ENCODE results near the gene HES3. TPM values are rescaled to one million over a fixed set of nuclear protein-coding genes. Genes with fewer than 3 reads are reported as not detected.
"Not testable (repeated sequence)": the region's sequence is repeated elsewhere in the genome, so short reads cannot be mapped to it uniquely, and the experiment has no call there.

HES3 gene
- total RNA-seq, 2 donors from 2014 or later: not detected

- no peak for ATAC-seq
- no peaks in the 10 kb centered on the region for H3K9me3 Mint-ChIP-seq
- H3K36me3 Mint-ChIP-seq: peaks cover 4 to 5% of the 10 kb centered on the region in 2 donors
- no peak overlapping the region for H3K27ac Mint-ChIP-seq
- no peak for DNase-seq (ENCODE audit: low spot score in 2 of 2)
These were observed 32.2 kb upstream of the HES3 start for GRCh38 chr1:6211731-6212130.

GRCh38 chr1:6212193-6212959 is 31.6 kb upstream of the HES3 start:
- H3K36me3 Mint-ChIP-seq: peaks cover 4 to 5% of the 10 kb centered on the region in 2 donors
- DNase-seq (ENCODE audit: low spot score in 2 of 2): no peak
- no peak overlapping the region for H3K27ac Mint-ChIP-seq
- H3K9me3 Mint-ChIP-seq: no peaks in the 10 kb centered on the region
- ATAC-seq: no peak

DNA sequence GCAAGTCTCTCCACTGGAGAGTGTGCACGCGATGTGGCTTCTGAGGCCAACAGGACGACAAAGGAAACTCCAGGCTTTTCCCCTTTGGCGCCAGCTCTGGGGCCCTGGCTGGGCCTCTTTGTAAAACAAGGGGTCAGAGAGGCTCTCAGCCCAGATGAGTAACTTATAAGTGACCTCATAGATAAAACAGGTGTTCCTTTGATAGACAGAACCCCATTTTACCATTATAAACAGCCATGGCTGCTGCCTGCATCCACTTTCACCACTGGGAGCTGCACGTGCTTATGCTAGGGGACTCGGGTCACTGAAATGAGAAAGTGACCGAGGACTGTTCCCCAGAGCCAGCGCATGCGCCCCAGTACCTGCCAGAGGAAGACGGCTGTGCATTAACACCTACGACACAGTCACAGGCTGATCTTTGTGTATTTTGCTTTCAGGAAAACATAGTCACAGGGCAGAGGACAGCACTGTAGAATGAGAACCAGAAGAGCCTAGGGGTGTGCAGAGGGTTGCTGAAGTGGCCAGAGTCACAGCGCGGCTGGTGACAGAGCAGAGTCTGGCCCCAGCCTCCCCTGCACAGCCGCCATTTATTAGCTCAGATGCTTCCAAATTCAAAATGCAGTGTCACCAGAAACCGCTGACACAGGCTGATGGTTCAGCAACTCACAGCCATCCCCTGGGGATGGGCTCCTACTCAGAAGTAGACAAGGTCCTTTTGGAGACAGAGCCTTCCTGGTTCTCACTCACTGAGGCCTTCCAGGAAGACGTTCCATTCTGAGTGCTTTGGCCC is 25.4 kb upstream of the HES3 start:
- peaks cover 4 to 5% of the 10 kb centered on the region in 2 donors for H3K36me3 Mint-ChIP-seq
- ATAC-seq (no peak), DNase-seq (ENCODE audit: low spot score in 2 of 2) (no peak)
- no peak overlapping the region for H3K27ac Mint-ChIP-seq
- H3K9me3 Mint-ChIP-seq: no peaks in the 10 kb centered on the region

GRCh38 chr1:6219641-6220040 is 24.3 kb upstream of the HES3 start:
- peak overlapping the region in 1 of 2 donors; percentile 60 for H3K27ac Mint-ChIP-seq
- not testable (repeated sequence) for DNase-seq (ENCODE audit: low spot score in 2 of 2); ATAC-seq; H3K9me3 Mint-ChIP-seq
- H3K36me3 Mint-ChIP-seq: peaks cover 13% of the 10 kb centered on the region in 2 donors

- Mint-ChIP-seq H3K27ac (no peak overlapping the region), H3K9me3 (no peaks in the 10 kb centered on the region), H3K36me3 (peaks cover 13 to 19% of the 10 kb centered on the region in 2 donors)
- DNase-seq (ENCODE audit: low spot score in 2 of 2) (no peak), ATAC-seq (no peak)
These were observed 23.7 kb upstream of the HES3 start for GRCh38 chr1:6220236-6220635.

DNA sequence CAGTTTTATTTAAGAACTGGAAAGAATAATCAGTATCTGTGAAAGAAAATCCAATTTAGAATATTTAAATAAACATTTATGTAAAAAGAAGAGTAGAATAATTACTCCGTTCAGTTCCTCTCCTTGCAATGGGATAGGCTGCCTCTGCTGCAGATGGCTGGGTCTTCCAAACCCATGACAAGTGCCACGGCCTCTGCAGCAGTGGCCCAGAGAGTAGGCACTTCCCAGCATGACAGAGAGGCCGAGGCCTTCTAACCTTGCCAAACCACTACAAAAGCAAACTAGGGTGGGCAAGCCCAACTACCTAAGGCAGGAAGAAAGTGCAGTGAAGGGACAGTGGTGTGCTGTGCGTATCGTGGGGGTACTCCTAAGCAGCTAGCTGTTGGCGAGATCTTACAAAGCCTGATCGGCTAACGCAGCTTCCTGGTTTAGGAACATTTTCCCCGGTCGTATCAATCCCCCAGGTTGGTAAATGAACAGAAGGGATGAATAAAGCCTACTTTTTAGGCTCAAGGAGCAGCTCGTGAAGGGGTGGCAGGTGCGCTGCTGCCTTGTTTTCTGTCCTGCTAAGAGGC is 22.7 kb upstream of the HES3 start:
- Mint-ChIP-seq H3K27ac (no peak overlapping the region), H3K36me3 (peaks cover 9 to 20% of the 10 kb centered on the region in 2 donors), H3K9me3 (no peaks in the 10 kb centered on the region)
- DNase-seq (ENCODE audit: low spot score in 2 of 2) (no peak), ATAC-seq (no peak)

GRCh38 chr1:6222636-6223035 is 21.3 kb upstream of the HES3 start:
- ATAC-seq: no peak
- Mint-ChIP-seq H3K36me3 (peaks cover 9 to 20% of the 10 kb centered on the region in 2 donors), H3K9me3 (no peaks in the 10 kb centered on the region), H3K27ac (no peak overlapping the region)
- no peak for DNase-seq (ENCODE audit: low spot score in 2 of 2)

DNA sequence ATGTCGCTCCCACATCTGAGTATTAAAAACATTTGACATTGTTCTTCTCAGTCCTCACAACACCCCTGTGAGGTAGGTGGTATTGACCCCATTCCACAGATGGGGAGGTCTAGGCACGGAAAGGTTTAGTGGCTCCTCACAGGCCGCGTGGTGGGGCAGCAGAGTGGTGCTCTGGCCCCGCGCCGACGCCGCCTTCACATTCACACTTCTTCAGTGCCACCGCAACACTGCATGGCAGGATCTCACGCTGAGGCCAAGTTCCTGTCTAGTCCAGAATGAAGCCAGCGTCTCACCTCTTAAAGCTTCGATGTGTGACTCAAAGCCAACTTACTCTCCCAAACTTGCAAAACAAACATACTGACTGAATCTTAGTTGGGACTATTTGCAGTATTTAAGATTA is 20.4 kb upstream of the HES3 start:
- DNase-seq (ENCODE audit: low spot score in 2 of 2) (no peak), ATAC-seq (no peak)
- H3K9me3 Mint-ChIP-seq: no peaks in the 10 kb centered on the region
- H3K27ac Mint-ChIP-seq: peak overlapping the region in 1 of 2 donors; percentile 20
- H3K36me3 Mint-ChIP-seq: peaks cover 9 to 20% of the 10 kb centered on the region in 2 donors

- ATAC-seq (no peak), DNase-seq (ENCODE audit: low spot score in 2 of 2) (no peak)
- Mint-ChIP-seq H3K9me3 (no peaks in the 10 kb centered on the region), H3K36me3 (peaks cover 9 to 20% of the 10 kb centered on the region in 2 donors), H3K27ac (no peak overlapping the region)
These were observed 19.3 kb upstream of the HES3 start for GRCh38 chr1:6224718-6225117.

- ATAC-seq (no peak), DNase-seq (ENCODE audit: low spot score in 2 of 2) (no peak)
- no peaks in the 10 kb centered on the region for H3K9me3 Mint-ChIP-seq
- H3K36me3 Mint-ChIP-seq: peaks cover 9 to 20% of the 10 kb centered on the region in 2 donors
- H3K27ac Mint-ChIP-seq: peak overlapping the region in 1 of 2 donors; percentile 94
These were observed 18.3 kb upstream of the HES3 start for GRCh38 chr1:6225651-6226050.

- peak overlapping the region in 1 of 2 donors; percentile 31 for H3K27ac Mint-ChIP-seq
- ATAC-seq (no peak), DNase-seq (ENCODE audit: low spot score in 2 of 2) (no peak)
- peaks cover 6 to 18% of the 10 kb centered on the region in 2 donors for H3K36me3 Mint-ChIP-seq
- H3K9me3 Mint-ChIP-seq: no peaks in the 10 kb centered on the region
These were observed 10.6 kb upstream of the HES3 start for GRCh38 chr1:6233376-6233775.

DNA sequence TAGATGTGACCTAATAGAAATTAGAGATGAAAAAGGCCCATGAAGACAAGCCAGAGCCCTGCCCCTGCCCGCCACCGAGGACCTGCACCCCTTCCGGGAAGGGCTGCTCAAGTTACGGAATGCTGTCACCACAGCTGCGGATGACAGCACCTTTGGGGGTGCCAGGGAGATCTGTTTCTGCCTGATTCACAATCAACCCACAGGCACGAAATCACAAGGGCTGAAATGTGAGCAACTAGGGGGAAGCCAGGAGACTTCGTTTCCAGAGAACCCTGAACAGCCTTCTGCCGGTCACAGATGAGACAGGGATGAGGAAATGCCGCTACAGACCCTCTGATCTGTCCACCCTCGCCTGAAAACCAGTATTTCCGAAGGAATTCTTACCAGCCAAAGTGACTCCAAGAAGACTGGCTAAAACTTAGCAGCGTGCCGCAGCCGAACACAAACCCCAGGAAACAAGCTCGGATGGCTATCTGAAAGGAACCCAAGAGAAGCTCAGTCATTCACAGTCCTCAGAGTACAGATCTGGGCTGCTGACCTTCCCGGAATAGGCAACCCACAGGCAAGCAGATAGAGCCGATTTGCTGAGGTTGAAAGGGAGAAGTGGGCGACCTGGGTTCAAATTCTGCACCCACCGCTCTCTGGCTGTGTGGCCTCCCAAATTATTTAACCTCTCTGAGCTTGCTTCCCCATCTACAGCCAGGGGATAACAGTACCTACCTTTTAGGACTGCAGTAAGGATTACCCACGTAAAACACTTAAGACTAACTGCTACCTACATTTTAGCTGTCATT is 9.3 kb upstream of the HES3 start:
- H3K9me3 Mint-ChIP-seq: no peaks in the 10 kb centered on the region

DNA sequence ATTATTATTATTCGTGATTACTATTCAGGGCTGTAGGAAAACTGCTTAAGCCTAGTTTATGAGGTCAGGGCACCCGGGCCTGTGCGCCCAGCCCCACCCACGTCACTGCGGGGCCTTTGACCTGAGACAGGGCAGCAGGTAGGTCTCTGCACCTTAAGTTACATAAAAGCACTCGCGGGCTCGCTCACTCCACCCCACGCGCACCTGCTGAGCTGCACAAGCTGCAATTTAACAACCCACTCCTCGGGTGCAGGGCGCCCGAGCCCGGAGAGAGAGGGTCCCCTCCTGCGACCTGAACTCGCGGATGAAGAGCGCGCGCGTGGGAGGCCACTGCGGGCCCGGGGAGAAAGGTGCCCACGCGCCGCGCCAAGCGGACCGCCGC is 8.7 kb upstream of the HES3 start:
- DNase-seq (ENCODE audit: low spot score in 2 of 2) (peak in 1 of 2 donors; percentile 24), ATAC-seq (peak in 1 of 2 donors; percentile 19)
- H3K36me3 Mint-ChIP-seq: peaks cover 6 to 18% of the 10 kb centered on the region in 2 donors

More for the DNA sequence above, 9.3 kb upstream of the HES3 start:
- ATAC-seq: no peak
- H3K36me3 Mint-ChIP-seq: peaks cover 6 to 18% of the 10 kb centered on the region in 2 donors
- peak overlapping the region; percentile 55 to 85 for H3K27ac Mint-ChIP-seq
- DNase-seq (ENCODE audit: low spot score in 2 of 2): no peak

GRCh38 chr1:6237093-6237492 is 6.9 kb upstream of the HES3 start:
- ATAC-seq (no peak), DNase-seq (ENCODE audit: low spot score in 2 of 2) (no peak)
- Mint-ChIP-seq H3K36me3 (peaks cover 12 to 24% of the 10 kb centered on the region in 2 donors), H3K9me3 (no peaks in the 10 kb centered on the region), H3K27ac (no peak overlapping the region)

More for the DNA sequence above, 8.7 kb upstream of the HES3 start:
- Mint-ChIP-seq H3K9me3 (no peaks in the 10 kb centered on the region), H3K27ac (peak overlapping the region; percentile 55 to 85)

DNA sequence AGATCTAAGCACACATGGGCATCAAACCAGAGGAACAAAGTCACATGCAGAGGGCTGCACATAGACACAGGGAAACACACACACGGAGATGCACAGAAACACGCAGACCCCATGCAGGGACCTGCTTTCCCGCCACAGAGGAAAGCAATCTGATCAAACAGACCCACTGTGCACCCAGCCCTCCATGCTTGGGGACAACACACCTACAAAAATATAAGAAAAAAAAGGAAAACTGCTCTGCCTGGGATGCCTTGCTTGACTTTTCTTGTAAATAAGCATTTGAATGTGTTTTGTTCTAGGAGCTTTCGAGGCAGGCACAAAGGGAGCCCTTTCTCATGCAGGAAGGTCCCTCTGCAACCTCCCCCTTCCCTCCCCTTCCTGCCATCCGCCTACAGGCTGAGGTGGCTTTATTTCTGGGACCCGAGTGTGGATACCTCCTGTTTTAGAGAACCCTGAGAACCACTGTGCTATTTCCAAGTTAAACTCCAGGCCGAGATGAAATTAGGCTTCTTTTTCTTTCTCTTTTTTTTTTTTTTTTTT is 4.7 kb upstream of the HES3 start:
- Mint-ChIP-seq H3K9me3 (no peaks in the 10 kb centered on the region), H3K27ac (peak overlapping the region in 1 of 2 donors; percentile 83), H3K36me3 (peaks cover 6 to 18% of the 10 kb centered on the region in 2 donors)
- no peak for ATAC-seq
- no peak for DNase-seq (ENCODE audit: low spot score in 2 of 2)

Measured in activated naive CD4-positive, alpha-beta T cell treated with anti-CD3 and anti-CD28 coated beads, Interleukin-2, amount 50 U/mL, for 72 hours (primary cell).